Stimulated activated CD8-positive, alpha-beta memory T cell treated with anti-CD3 and anti-CD28 coated beads, Interleukin-4, amount 100 ng/mL, for 24 hours (primary cell): ENCODE data around the gene TFE3.

ENCODE experiments used
- DNase-seq: peaks from one replicate; pipeline ENCODE4 v3.0.0-alpha.2; 2020; ENCODE audit warnings: low read depth

TFE3 gene

GRCh38 chrX:49043220-49043986, at the start of gene TFE3:
TFE3 (minus strand) TSS chrX:49043357; CDS start chrX:49043226, 131 bp downstream.
- peak; percentile 90 for DNase-seq

GRCh38 chrX:49089553-49089952, 46.4 kb upstream of the TFE3 start:
- no peak for DNase-seq

GRCh38 chrX:49082271-49082871, 39.2 kb upstream of the TFE3 start:
- DNase-seq: no peak

- DNase-seq: peak; percentile 52
Measured at GRCh38 chrX:49079489-49080428, 36.6 kb upstream of the TFE3 start, which contains the start of gene WDR45. WDR45 (minus strand) TSS chrX:49079887; CDS start chrX:49078095, 1,792 bp downstream.

GRCh38 chrX:49077941-49078340, 34.8 kb upstream of the TFE3 start:
- no peak for DNase-seq

- DNase-seq: no peak
Measured at GRCh38 chrX:49075347-49075746, 32.2 kb upstream of the TFE3 start.

- peak; percentile 81 for DNase-seq
Measured at GRCh38 chrX:49073601-49074575, 30.7 kb upstream of the TFE3 start, which contains the start of gene PRAF2. PRAF2 (minus strand) TSS chrX:49074002; CDS start chrX:49073987, 15 bp downstream.

- DNase-seq: no peak
Measured at GRCh38 chrX:49072712-49073095, 29.5 kb upstream of the TFE3 start.

GRCh38 chrX:49071877-49072711, 28.9 kb upstream of the TFE3 start:
- no peak for DNase-seq

- DNase-seq: no peak
Measured at GRCh38 chrX:49070988-49071387, 27.8 kb upstream of the TFE3 start.

- DNase-seq: no peak
Measured at GRCh38 chrX:49069038-49069437, 25.9 kb upstream of the TFE3 start.

GRCh38 chrX:49067285-49068120, 24.3 kb upstream of the TFE3 start:
- no peak for DNase-seq

- no peak for DNase-seq
Measured at GRCh38 chrX:49066690-49067089, 23.5 kb upstream of the TFE3 start.

GRCh38 chrX:49066278-49066677, 23.1 kb upstream of the TFE3 start:
- no peak for DNase-seq

- no peak for DNase-seq
Measured at GRCh38 chrX:49064735-49065134, 21.6 kb upstream of the TFE3 start.

GRCh38 chrX:49064303-49064702, 21.1 kb upstream of the TFE3 start:
- no peak for DNase-seq

GRCh38 chrX:49063715-49064114, 20.6 kb upstream of the TFE3 start:
- DNase-seq: no peak

GRCh38 chrX:49061916-49062315, 18.8 kb upstream of the TFE3 start:
- no peak for DNase-seq

- no peak for DNase-seq
Measured at GRCh38 chrX:49061490-49061889, 18.3 kb upstream of the TFE3 start.
